ENCODE data around the gene FAM124A.

Gene FAM124A

DNA sequence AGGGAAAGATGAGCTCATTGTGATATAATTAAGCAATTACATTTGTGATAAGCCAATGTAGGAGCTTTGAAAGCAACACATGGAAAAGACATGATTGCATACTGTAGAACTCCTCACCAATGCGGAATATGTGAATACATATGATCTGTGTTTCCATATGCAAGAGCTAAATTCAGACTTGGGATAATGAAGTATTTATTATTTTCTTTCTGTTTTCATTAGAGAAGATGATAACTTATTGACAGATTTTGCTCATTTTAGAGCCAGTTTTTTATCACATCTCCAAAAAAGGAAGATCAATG is 14.2 kb downstream of the FAM124A start:
- TF ChIP-seq, protein P1, sequence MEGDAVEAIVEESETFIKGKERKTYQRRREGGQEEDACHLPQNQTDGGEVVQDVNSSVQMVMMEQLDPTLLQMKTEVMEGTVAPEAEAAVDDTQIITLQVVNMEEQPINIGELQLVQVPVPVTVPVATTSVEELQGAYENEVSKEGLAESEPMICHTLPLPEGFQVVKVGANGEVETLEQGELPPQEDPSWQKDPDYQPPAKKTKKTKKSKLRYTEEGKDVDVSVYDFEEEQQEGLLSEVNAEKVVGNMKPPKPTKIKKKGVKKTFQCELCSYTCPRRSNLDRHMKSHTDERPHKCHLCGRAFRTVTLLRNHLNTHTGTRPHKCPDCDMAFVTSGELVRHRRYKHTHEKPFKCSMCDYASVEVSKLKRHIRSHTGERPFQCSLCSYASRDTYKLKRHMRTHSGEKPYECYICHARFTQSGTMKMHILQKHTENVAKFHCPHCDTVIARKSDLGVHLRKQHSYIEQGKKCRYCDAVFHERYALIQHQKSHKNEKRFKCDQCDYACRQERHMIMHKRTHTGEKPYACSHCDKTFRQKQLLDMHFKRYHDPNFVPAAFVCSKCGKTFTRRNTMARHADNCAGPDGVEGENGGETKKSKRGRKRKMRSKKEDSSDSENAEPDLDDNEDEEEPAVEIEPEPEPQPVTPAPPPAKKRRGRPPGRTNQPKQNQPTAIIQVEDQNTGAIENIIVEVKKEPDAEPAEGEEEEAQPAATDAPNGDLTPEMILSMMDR (conservative IDR thresholded peaks at IDR 0.05; ENCODE audit: low read depth, low read length) = no peak
- no peak overlapping the region for H3K9ac ChIP-seq
- no peaks in the 10 kb centered on the region for H4K20me1 ChIP-seq (ENCODE audit: insufficient read depth)
- H3K27me3 ChIP-seq (ENCODE audit: insufficient read depth, low read depth) = no peaks in the 10 kb centered on the region
- H2AFZ ChIP-seq (ENCODE audit: low read depth) = no peak overlapping the region
- no peak overlapping the region for H3K27ac ChIP-seq
- no peaks in the 10 kb centered on the region for H3K4me1 ChIP-seq (ENCODE audit: low read depth, poor library complexity, severe bottlenecking)
- no peak overlapping the region for H3K4me3 ChIP-seq (IDR thresholded peaks at IDR 0.05; ENCODE audit: insufficient read depth, low read depth, low read length)
- no peak overlapping the region for H3K4me2 ChIP-seq
- H3K79me2 ChIP-seq (ENCODE audit: insufficient read depth, low read depth) = no peaks in the 10 kb centered on the region
- no peaks in the 10 kb centered on the region for H3K36me3 ChIP-seq (ENCODE audit: insufficient read depth)

DNA sequence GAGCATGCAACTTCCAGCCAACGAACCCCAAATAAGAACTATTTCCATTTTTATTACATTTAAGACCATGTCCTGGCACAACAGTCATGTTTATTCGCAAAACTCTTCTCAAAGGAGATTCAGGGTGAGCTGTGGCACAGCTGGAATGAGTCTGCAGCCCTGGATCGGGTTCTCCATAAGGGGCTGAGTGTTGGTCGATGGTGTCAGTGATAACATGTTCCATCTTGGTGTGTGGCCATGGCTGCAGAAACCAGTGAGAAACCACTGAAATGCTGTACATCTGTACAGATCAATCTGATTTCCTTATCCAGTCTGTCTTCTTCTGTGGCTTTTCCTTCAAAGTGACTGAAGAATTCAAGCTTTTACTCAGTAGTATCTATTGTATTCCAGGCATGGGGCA is 15.2 kb downstream of the FAM124A start:
- Histone ChIP-seq H3K36me3 (ENCODE audit: insufficient read depth) (no peaks in the 10 kb centered on the region), H3K4me2 (no peak overlapping the region), H3K27me3 (ENCODE audit: insufficient read depth, low read depth) (no peaks in the 10 kb centered on the region)

DNA sequence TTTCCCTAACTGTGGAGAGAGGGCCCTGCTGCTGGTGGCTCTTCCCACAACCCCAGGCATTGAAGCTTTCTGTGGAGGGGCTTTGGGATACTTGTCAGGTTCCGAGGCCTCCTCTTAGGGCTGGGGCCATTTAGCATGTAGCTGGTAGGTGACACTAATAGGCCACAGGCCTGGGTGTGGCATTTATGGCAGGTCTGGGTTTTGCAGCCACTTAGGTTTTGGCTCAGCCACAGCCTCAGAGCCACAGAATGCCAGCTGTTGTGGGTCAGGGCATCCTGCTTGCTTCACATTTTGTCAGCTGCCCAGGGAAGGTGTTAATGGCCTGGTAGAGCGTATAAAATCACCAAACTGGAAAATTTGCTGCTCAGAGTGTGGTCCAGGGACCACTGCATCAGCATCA is 15.7 kb downstream of the FAM124A start:
- H3K4me2 ChIP-seq = no peak overlapping the region
- H2AFZ ChIP-seq (ENCODE audit: low read depth) = no peak overlapping the region
- H3K9ac ChIP-seq = no peak overlapping the region
- no peaks in the 10 kb centered on the region for H3K4me1 ChIP-seq (ENCODE audit: low read depth, poor library complexity, severe bottlenecking)
- no peak overlapping the region for H3K27ac ChIP-seq
- TF ChIP-seq, protein P1 (conservative IDR thresholded peaks at IDR 0.05; ENCODE audit: low read depth, low read length) = no peak
- H3K79me2 ChIP-seq (ENCODE audit: insufficient read depth, low read depth) = no peaks in the 10 kb centered on the region
- no peak overlapping the region for H3K4me3 ChIP-seq (IDR thresholded peaks at IDR 0.05; ENCODE audit: insufficient read depth, low read depth, low read length)
- no peaks in the 10 kb centered on the region for H4K20me1 ChIP-seq (ENCODE audit: insufficient read depth)
- H3K27me3 ChIP-seq (ENCODE audit: insufficient read depth, low read depth) = no peaks in the 10 kb centered on the region
- no peaks in the 10 kb centered on the region for H3K36me3 ChIP-seq (ENCODE audit: insufficient read depth)

More for the DNA sequence above, 15.2 kb downstream of the FAM124A start:
- Histone ChIP-seq H3K9ac (no peak overlapping the region), H2AFZ (ENCODE audit: low read depth) (no peak overlapping the region), H3K79me2 (ENCODE audit: insufficient read depth, low read depth) (no peaks in the 10 kb centered on the region), H3K27ac (no peak overlapping the region), H3K4me3 (IDR thresholded peaks at IDR 0.05; ENCODE audit: insufficient read depth, low read depth, low read length) (no peak overlapping the region), H4K20me1 (ENCODE audit: insufficient read depth) (no peaks in the 10 kb centered on the region), H3K4me1 (ENCODE audit: low read depth, poor library complexity, severe bottlenecking) (no peaks in the 10 kb centered on the region)
- TF ChIP-seq, protein P1 (conservative IDR thresholded peaks at IDR 0.05; ENCODE audit: low read depth, low read length) = no peak

DNA sequence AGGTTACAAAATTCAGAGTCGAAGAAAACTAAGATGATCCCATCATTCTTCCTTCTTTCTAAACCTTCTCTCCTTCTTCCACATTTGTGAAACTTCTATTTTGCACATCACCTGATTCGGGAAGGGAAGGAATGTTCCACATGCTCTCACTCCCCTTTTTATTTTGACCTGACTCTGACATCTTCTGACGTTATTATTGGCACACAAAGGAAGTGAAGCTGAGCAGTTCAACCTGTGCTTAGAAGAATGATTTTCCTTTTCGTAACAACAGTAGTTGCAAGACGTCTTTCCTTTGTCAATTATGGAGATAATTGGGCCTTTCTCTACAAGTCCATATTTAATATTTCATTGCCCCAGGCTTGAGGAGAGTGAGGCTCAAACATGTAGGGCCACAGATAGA is 18.0 kb downstream of the FAM124A start:
- H3K36me3 ChIP-seq (ENCODE audit: insufficient read depth) = no peaks in the 10 kb centered on the region
- H3K27ac ChIP-seq = no peak overlapping the region
- H3K4me3 ChIP-seq (IDR thresholded peaks at IDR 0.05; ENCODE audit: insufficient read depth, low read depth, low read length) = no peak overlapping the region
- H3K9ac ChIP-seq = no peak overlapping the region
- H2AFZ ChIP-seq (ENCODE audit: low read depth) = no peak overlapping the region
- H3K4me2 ChIP-seq = no peak overlapping the region
- H3K27me3 ChIP-seq (ENCODE audit: insufficient read depth, low read depth) = no peaks in the 10 kb centered on the region
- H3K79me2 ChIP-seq (ENCODE audit: insufficient read depth, low read depth) = no peaks in the 10 kb centered on the region
- TF ChIP-seq, protein P1 (conservative IDR thresholded peaks at IDR 0.05; ENCODE audit: low read depth, low read length) = no peak
- H3K4me1 ChIP-seq (ENCODE audit: low read depth, poor library complexity, severe bottlenecking) = no peaks in the 10 kb centered on the region
- no peaks in the 10 kb centered on the region for H4K20me1 ChIP-seq (ENCODE audit: insufficient read depth)

DNA sequence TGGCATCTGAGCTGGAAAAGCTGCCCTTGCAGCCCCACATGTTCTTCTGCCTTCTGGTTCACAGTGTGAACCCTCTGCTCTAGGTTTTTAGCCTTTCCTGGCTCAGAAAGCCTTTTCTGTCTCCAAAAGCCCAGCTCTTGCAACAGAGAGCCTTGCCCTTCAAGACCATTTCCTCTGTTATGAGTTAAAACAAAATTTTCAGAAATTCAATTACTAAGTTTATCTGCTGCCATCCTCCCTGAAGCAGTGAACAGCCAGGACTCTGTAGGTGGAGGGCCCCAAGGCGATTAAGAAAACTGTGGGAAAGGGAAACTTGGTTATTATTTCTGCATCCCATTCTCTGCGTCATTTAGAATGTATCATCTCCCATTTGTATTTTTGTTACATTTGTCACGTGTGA is 18.8 kb downstream of the FAM124A start:
- H3K4me2 ChIP-seq = no peak overlapping the region
- TF ChIP-seq, protein P1 (conservative IDR thresholded peaks at IDR 0.05; ENCODE audit: low read depth, low read length) = no peak
- H4K20me1 ChIP-seq (ENCODE audit: insufficient read depth) = no peaks in the 10 kb centered on the region
- no peaks in the 10 kb centered on the region for H3K4me1 ChIP-seq (ENCODE audit: low read depth, poor library complexity, severe bottlenecking)
- no peak overlapping the region for H2AFZ ChIP-seq (ENCODE audit: low read depth)
- no peaks in the 10 kb centered on the region for H3K27me3 ChIP-seq (ENCODE audit: insufficient read depth, low read depth)
- no peaks in the 10 kb centered on the region for H3K36me3 ChIP-seq (ENCODE audit: insufficient read depth)
- H3K9ac ChIP-seq = no peak overlapping the region
- H3K79me2 ChIP-seq (ENCODE audit: insufficient read depth, low read depth) = no peaks in the 10 kb centered on the region
- H3K4me3 ChIP-seq (IDR thresholded peaks at IDR 0.05; ENCODE audit: insufficient read depth, low read depth, low read length) = no peak overlapping the region
- H3K27ac ChIP-seq = no peak overlapping the region

All from KMS-11 (cell line).